Suprapubic skin (tissue), 4 donors: ENCODE measurements around the gene IQCC. TPM values are rescaled to one million over a fixed set of nuclear protein-coding genes. Genes with fewer than 3 reads are reported as not detected.

Source experiments
- DNase-seq, 2 donors: peaks; one replicate each; pipeline ENCODE4 v3.0.0-alpha.2; 2019; ENCODE audit warnings: low spot score in 2 of 2
- H3K27ac ChIP-seq: fragments of 200-600 bp; sonication (generic); one replicate; pipeline ENCODE4 v1.5.1; 2019
- H3K27me3 ChIP-seq: fragments of 200-600 bp; sonication (generic); one replicate; pipeline ENCODE4 v1.5.1; 2019
- H3K36me3 ChIP-seq: fragments of 200-600 bp; sonication (generic); one replicate; pipeline ENCODE4 v1.5.1; 2019
- H3K4me1 ChIP-seq: fragments of 200-600 bp; sonication (generic); one replicate; pipeline ENCODE4 v1.5.1; 2019
- H3K4me3 ChIP-seq: fragments of 200-600 bp; sonication (generic); one replicate; pipeline ENCODE4 v1.5.1; 2019; ENCODE audit warnings: mild to moderate bottlenecking
- H3K9me3 ChIP-seq: fragments of 200-600 bp; sonication (generic); one replicate; pipeline ENCODE4 v1.5.1; 2019
- CTCF ChIP-seq, 2 donors: fragments of 200-600 bp in 1 of 2; fragments of 450-650 bp in 1 of 2; sonication (generic) in 1 of 2; IDR thresholded peaks; one replicate each; pipeline ENCODE4 v1.5.1; 2016 to 2019; ENCODE audit warnings: antibody characterized with exemption in 2 of 2, mild to moderate bottlenecking in 1 of 2, moderate library complexity in 1 of 2
- EP300 ChIP-seq: sonication (generic); formaldehyde crosslinking; IDR thresholded peaks from one replicate; pipeline ENCODE4 v1.6.1; 2017; ENCODE audit warnings: antibody characterized with exemption
- POLR2A ChIP-seq, 2 donors: fragments of 450-650 bp; IDR thresholded peaks; one replicate each; pipeline ENCODE4 v1.6.1; 2017; ENCODE audit warnings: antibody characterized with exemption in 2 of 2, mild to moderate bottlenecking in 2 of 2, moderate library complexity in 2 of 2
- POLR2AphosphoS5 ChIP-seq, 3 donors: sonication (generic); formaldehyde crosslinking; IDR thresholded peaks; one replicate each; pipeline ENCODE4 v1.6.1; 2017; ENCODE audit warnings: antibody characterized with exemption in 3 of 3
- WGBS: methylation state at CpG from one replicate; pipeline ENCODE4 v1.1.5; 2018; 5-methylcytosine and 5-hydroxymethylcytosine counted together
- total RNA-seq, 4 donors: library from RNA; depleted of rRNA; stranded (reverse); fragments of >200 nt; gene quantifications; one replicate each; pipeline ENCODE4 v1.1.0, GENCODE V29; 2016

Gene IQCC
- total RNA-seq, 4 donors from 2014 or later = 1.7 to 4.4 (median 3.7) TPM

- Histone ChIP-seq H3K27me3 (no peaks in the 10 kb centered on the region), H3K4me1 (peaks cover 58% of the 10 kb centered on the region), H3K9me3 (no peaks in the 10 kb centered on the region), H3K4me3 (peak overlapping the region; percentile 77), H3K36me3 (peaks cover 15% of the 10 kb centered on the region), H3K27ac (peak overlapping the region; percentile 91)
- 5% methylated on average over 36 of the region's 36 CpGs for WGBS
- peak; percentile 81 to 86 for DNase-seq
- no peak for TF ChIP-seq POLR2AphosphoS5 (IDR thresholded peaks at IDR 0.05)
- TF ChIP-seq POLR2A (IDR thresholded peaks at IDR 0.05) = no peak
- no peak for TF ChIP-seq EP300
- no peak for TF ChIP-seq CTCF (IDR thresholded peaks at IDR 0.05)
Measured at GRCh38 chr1:32180186-32181060, 25.0 kb upstream of the IQCC start.

DNA sequence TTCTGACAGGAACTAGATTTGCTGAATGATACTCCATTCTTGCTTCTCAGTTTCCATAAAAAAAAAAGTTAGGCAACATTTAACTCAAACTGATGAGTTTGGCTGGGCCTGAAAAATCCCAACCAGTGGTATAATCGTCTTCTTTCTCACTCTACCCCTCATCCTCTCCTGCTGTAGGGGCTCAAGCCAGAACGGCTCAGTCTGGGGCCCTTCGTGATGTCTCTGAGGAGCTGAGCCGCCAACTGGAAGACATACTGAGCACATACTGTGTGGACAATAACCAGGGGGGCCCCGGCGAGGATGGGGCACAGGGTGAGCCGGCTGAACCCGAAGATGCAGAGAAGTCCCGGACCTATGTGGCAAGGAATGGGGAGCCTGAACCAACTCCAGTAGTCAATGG, 24.4 kb upstream of the IQCC start:
- 62% methylated on average over 9 of the region's 9 CpGs for WGBS
- H3K36me3 ChIP-seq = peaks cover 16% of the 10 kb centered on the region
- peak overlapping the region; percentile 91 for H3K27ac ChIP-seq
- H3K4me1 ChIP-seq = peaks cover 61% of the 10 kb centered on the region
- no peaks in the 10 kb centered on the region for H3K27me3 ChIP-seq
- no peaks in the 10 kb centered on the region for H3K9me3 ChIP-seq
- no peak for DNase-seq
- peak overlapping the region; percentile 77 for H3K4me3 ChIP-seq
- TF ChIP-seq EP300 (no peak), POLR2AphosphoS5 (IDR thresholded peaks at IDR 0.05) (no peak), CTCF (IDR thresholded peaks at IDR 0.05) (no peak), POLR2A (IDR thresholded peaks at IDR 0.05) (no peak)

DNA sequence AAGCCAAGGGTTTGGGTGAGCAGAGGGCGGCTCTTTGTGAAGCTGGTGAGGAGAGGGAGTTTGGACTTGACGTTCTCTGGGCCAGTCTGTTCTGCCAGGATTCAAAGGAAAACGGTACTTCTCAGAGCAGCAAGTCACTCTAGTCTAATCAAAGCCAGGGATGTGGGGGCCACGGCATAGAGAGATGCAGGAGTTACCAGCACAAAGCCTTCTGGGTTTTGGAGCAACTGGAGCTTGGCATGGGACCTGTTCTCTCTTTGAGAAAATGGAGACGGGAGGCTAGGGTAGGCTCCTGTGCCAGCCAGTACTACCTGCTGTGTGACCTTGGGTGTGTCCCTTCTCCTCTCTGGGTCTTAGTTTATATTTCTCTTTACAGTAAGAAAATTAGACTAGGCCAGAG, 23.9 kb upstream of the IQCC start:
- H3K36me3 ChIP-seq = peaks cover 21% of the 10 kb centered on the region
- peak overlapping the region; percentile 91 for H3K27ac ChIP-seq
- peak overlapping the region; percentile 77 for H3K4me3 ChIP-seq
- no peaks in the 10 kb centered on the region for H3K9me3 ChIP-seq
- 62% methylated on average over 5 of the region's 5 CpGs for WGBS
- peaks cover 61% of the 10 kb centered on the region for H3K4me1 ChIP-seq
- H3K27me3 ChIP-seq = no peaks in the 10 kb centered on the region
- DNase-seq = no peak
- no peak for TF ChIP-seq EP300
- TF ChIP-seq CTCF (IDR thresholded peaks at IDR 0.05) = no peak
- TF ChIP-seq POLR2A (IDR thresholded peaks at IDR 0.05) = no peak
- no peak for TF ChIP-seq POLR2AphosphoS5 (IDR thresholded peaks at IDR 0.05)

GRCh38 chr1:32182060-32182459, 23.4 kb upstream of the IQCC start:
- no peak overlapping the region for H3K27ac ChIP-seq
- H3K4me3 ChIP-seq = peak overlapping the region; percentile 77
- peaks cover 26% of the 10 kb centered on the region for H3K36me3 ChIP-seq
- H3K9me3 ChIP-seq = no peaks in the 10 kb centered on the region
- H3K27me3 ChIP-seq = no peaks in the 10 kb centered on the region
- WGBS = 67% methylated on average over 6 of the region's 6 CpGs
- TF ChIP-seq CTCF (IDR thresholded peaks at IDR 0.05) (no peak), POLR2A (IDR thresholded peaks at IDR 0.05) (no peak), EP300 (no peak), POLR2AphosphoS5 (IDR thresholded peaks at IDR 0.05) (no peak)
- H3K4me1 ChIP-seq = peaks cover 61% of the 10 kb centered on the region
- DNase-seq = no peak

GRCh38 chr1:32184650-32185049, 20.8 kb upstream of the IQCC start:
- no peak overlapping the region for H3K27ac ChIP-seq
- no peaks in the 10 kb centered on the region for H3K9me3 ChIP-seq
- H3K36me3 ChIP-seq = peaks cover 52% of the 10 kb centered on the region
- DNase-seq = no peak
- TF ChIP-seq EP300 (no peak), CTCF (IDR thresholded peaks at IDR 0.05) (no peak)
- H3K4me3 ChIP-seq = no peak overlapping the region
- peaks cover 50% of the 10 kb centered on the region for H3K4me1 ChIP-seq
- H3K27me3 ChIP-seq = no peaks in the 10 kb centered on the region
